Prostate gland (tissue), 2 donors: ENCODE measurements around the gene BCAP31. TPM values are rescaled to one million over a fixed set of nuclear protein-coding genes. Genes with fewer than 3 reads are reported as not detected.

Source experiments
- DNase-seq: peaks from one replicate; pipeline ENCODE4 v3.0.0-alpha.2; 2019; ENCODE audit warnings: low spot score
- H3K27ac ChIP-seq, 2 donors: fragments of 200-600 bp; sonication (generic); 2 replicates each; pipeline ENCODE4 v1.5.1; 2017 to 2019
- H3K27me3 ChIP-seq: fragments of 200-600 bp; sonication (generic); replicated peaks from 2 replicates; pipeline ENCODE4 v1.5.1; 2019; ENCODE audit not compliant: insufficient read depth
- H3K36me3 ChIP-seq, 2 donors: fragments of 200-600 bp; sonication (generic); 1 replicate in 1 of 2; 2 replicates in 1 of 2; pipeline versions ENCODE4 v1.5.1 to v1.8.1; 2017 to 2019
- H3K4me1 ChIP-seq: fragments of 200-600 bp; sonication (generic); replicated peaks from 2 replicates; pipeline ENCODE4 v1.5.1; 2019
- H3K4me3 ChIP-seq, 2 donors: fragments of 200-600 bp; sonication (generic); 2 replicates each; pipeline ENCODE4 v1.5.1; 2017 to 2019
- H3K9me3 ChIP-seq: fragments of 200-600 bp; sonication (generic); 2 replicates; pipeline ENCODE4 v1.5.1; 2017
- CTCF ChIP-seq, 4 experiments: fragments of 200-600 bp in 2 of 4; fragments of 450-650 bp in 2 of 4; sonication (generic) in 2 of 4; IDR thresholded peaks; 1 replicate in 3 of 4; 2 replicates in 1 of 4; pipeline ENCODE4 v1.5.1; 2016 to 2019; ENCODE audit warnings: antibody characterized with exemption in 4 of 4, mild to moderate bottlenecking in 2 of 4, moderate library complexity in 2 of 4
- POLR2A ChIP-seq: fragments of 450-650 bp; IDR thresholded peaks from one replicate; pipeline ENCODE4 v1.6.1; 2016; ENCODE audit warnings: antibody characterized with exemption, mild to moderate bottlenecking
- POLR2AphosphoS5 ChIP-seq: sonication (generic); formaldehyde crosslinking; IDR thresholded peaks from one replicate; pipeline ENCODE4 v1.6.1; 2017; ENCODE audit warnings: antibody characterized with exemption
- WGBS: methylation state at CpG from one replicate; pipeline ENCODE4 v1.1.5; 2018; 5-methylcytosine and 5-hydroxymethylcytosine counted together
- intact Hi-C: fragments of 100-400 bp; cut with DNase I; formaldehyde crosslinking; loops from one replicate; pipeline ENCODE4 v1.14.2; 2022
- total RNA-seq, 2 donors: library from RNA; depleted of rRNA; stranded (reverse); fragments of >200 nt; gene quantifications; one replicate each; pipeline ENCODE4 v1.1.0, GENCODE V29; 2016

The BCAP31 gene
- total RNA-seq, 2 donors from 2014 or later: 144 to 244 TPM

GRCh38 chrX:153670748-153671588 is 53.2 kb downstream of the BCAP31 start:
- intact Hi-C loops: no loop called here
- Histone ChIP-seq H3K4me1 (no peaks in the 10 kb centered on the region), H3K9me3 (no peaks in the 10 kb centered on the region), H3K27me3 (no peaks in the 10 kb centered on the region), H3K27ac (no peak overlapping the region), H3K36me3 (no peaks in the 10 kb centered on the region), H3K4me3 (no peak overlapping the region)
- no peak for DNase-seq
- WGBS: 93% methylated on average over 6 of the region's 23 CpGs
- TF ChIP-seq CTCF (IDR thresholded peaks at IDR 0.05) (no peak), POLR2A (no peak), POLR2AphosphoS5 (no peak)

- intact Hi-C loops: loop anchor here (5.0 to 10.0 kb wide), 2 partner anchors 55 to 133 kb away; no protein-coding TSS in a partner anchor
- DNase-seq: no peak
Measured at GRCh38 chrX:153669901-153670731, 54.1 kb downstream of the BCAP31 start.

GRCh38 chrX:153669174-153669890 is 54.9 kb downstream of the BCAP31 start:
- intact Hi-C loops: loop anchor here (5.0 to 10.0 kb wide), 2 partner anchors 55 to 132 kb away; no protein-coding TSS in a partner anchor
- WGBS: 90% methylated on average over 3 of the region's 17 CpGs
- Histone ChIP-seq H3K4me1 (no peaks in the 10 kb centered on the region), H3K36me3 (no peaks in the 10 kb centered on the region), H3K9me3 (no peaks in the 10 kb centered on the region), H3K27ac (no peak overlapping the region), H3K4me3 (no peak overlapping the region), H3K27me3 (no peaks in the 10 kb centered on the region)
- no peak for DNase-seq
- peak; percentile 41 to 56 (median 52) for TF ChIP-seq CTCF (IDR thresholded peaks at IDR 0.05)
- TF ChIP-seq POLR2A: no peak
- TF ChIP-seq POLR2AphosphoS5: no peak

More at GRCh38 chrX:153669901-153670731, 54.1 kb downstream of the BCAP31 start:
- Histone ChIP-seq H3K4me1 (no peaks in the 10 kb centered on the region), H3K4me3 (no peak overlapping the region), H3K9me3 (no peaks in the 10 kb centered on the region), H3K27ac (no peak overlapping the region), H3K27me3 (no peaks in the 10 kb centered on the region), H3K36me3 (no peaks in the 10 kb centered on the region)
- TF ChIP-seq POLR2AphosphoS5 (no peak), POLR2A (no peak), CTCF (IDR thresholded peaks at IDR 0.05) (no peak)
- WGBS: 69% methylated on average over 8 of the region's 23 CpGs

GRCh38 chrX:153668423-153669173 is 55.6 kb downstream of the BCAP31 start:
- TF ChIP-seq POLR2AphosphoS5 (no peak), CTCF (IDR thresholded peaks at IDR 0.05) (no peak), POLR2A (no peak)
- no peak overlapping the region for H3K27ac ChIP-seq
- H3K27me3 ChIP-seq: no peaks in the 10 kb centered on the region
- no peaks in the 10 kb centered on the region for H3K4me1 ChIP-seq
- 70% methylated on average over 2 of the region's 11 CpGs for WGBS
- H3K9me3 ChIP-seq: no peaks in the 10 kb centered on the region
- H3K36me3 ChIP-seq: no peaks in the 10 kb centered on the region
- intact Hi-C loops: loop anchor here (5.0 to 10.0 kb wide), 2 partner anchors 54 to 131 kb away; no protein-coding TSS in a partner anchor
- H3K4me3 ChIP-seq: no peak overlapping the region
- DNase-seq: no peak
